Inferior parietal cortex (tissue), 1 donor: ENCODE results near the gene POLR2H.

ENCODE experiments used
- DNase-seq: peaks from one replicate; pipeline ENCODE4 v3.0.0-alpha.2; 2016; ENCODE audit errors: extremely low spot score

The POLR2H gene

GRCh38 chr3:184361532-184361931, at the start of gene POLR2H, which contains the start of gene CLCN2:
Gene POLR2H, plus strand, starts transcription at chr3:184361710. Its CDS starts 1,783 bp downstream, at chr3:184363493.
Gene CLCN2, minus strand, starts transcription at chr3:184361605. Its CDS starts 126 bp downstream, at chr3:184361479.
- peak; percentile 59 for DNase-seq

- peak; percentile 87 for DNase-seq
Measured at GRCh38 chr3:184314363-184314699, 47.2 kb upstream of the POLR2H start, which contains the start of gene EIF4G1. Gene EIF4G1, plus strand, starts transcription at chr3:184314606. Its CDS starts 1,191 bp downstream, at chr3:184315797.

GRCh38 chr3:184314700-184315542, 46.6 kb upstream of the POLR2H start:
- DNase-seq, result no peak

GRCh38 chr3:184315543-184315867, 46.0 kb upstream of the POLR2H start:
- no peak for DNase-seq

DNA sequence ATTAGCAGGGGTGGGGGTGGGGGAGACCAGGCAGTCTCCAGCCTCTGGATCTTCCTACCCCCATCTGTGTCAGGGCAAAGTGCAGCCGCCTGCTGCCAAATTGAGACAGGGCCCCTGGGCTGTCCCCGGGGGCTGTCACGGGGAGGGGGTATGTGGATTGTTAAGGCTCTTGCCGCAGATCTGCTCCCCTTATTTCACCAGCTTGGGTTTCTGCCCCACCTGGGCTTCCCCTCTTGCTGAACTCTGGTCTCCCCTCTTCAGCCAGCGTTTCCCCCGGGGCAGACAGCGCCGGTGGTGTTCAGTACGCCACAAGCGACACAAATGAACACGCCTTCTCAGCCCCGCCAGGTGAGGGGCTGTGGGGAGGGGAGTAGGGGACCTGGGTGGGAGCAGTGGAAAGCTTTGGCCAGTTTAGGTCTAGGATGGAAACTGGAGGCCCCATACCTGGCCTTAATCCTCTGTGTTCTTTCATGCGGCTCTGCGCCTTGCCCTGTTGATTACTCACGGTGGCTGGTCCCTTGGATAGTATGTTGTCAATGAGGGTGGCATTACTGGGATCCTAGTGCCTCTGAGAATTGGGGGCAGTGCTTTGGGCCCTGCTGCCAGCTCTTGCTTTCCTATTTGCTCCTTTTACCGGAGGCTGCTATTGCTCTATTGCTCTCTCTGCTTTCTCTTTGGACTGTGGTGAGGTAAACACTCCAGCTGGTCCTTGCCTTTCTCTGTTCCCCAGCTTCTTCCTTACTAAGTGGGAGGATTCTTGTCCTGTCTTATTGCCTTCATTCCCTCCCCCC, 45.4 kb upstream of the POLR2H start:
- DNase-seq, result no peak

DNA sequence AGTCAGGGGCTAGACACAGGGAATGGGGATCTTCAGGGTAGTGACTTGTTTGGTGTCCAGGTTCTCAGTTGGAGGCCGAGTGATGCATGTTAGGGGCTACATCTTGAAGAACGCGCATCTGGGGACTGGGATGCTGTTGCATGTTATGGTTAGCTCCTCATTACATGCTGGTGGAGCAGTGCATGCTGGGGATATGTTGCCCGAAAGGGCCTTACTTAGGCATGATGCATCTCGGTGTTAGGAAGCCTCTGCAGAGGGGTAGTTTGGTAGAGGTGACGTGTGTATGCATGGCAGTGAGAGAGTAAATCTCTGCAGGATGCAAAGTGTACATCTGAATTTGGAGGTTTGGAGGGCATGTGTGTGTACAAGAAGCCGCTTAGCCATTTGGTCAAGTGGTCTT, 44.7 kb upstream of the POLR2H start:
- no peak for DNase-seq

DNA sequence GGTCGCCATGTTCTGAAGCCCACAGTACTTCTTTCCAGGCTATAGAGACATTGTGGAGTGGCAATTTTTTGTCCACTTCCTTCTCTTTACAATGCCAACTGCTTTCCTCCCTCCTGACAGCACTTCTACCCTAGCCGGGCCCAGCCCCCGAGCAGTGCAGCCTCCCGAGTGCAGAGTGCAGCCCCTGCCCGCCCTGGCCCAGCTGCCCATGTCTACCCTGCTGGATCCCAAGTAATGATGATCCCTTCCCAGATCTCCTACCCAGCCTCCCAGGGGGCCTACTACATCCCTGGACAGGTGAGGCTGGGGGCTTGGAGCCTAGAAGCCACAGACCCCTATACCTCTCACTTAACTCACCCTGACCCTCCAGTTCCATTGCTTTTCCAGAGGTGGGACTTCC, 44.3 kb upstream of the POLR2H start:
- DNase-seq, result no peak

- peak; percentile 93 for DNase-seq
Measured at GRCh38 chr3:184320104-184320445, 41.4 kb upstream of the POLR2H start.

- DNase-seq, result no peak
Measured at GRCh38 chr3:184321666-184322065, 39.8 kb upstream of the POLR2H start.

DNA sequence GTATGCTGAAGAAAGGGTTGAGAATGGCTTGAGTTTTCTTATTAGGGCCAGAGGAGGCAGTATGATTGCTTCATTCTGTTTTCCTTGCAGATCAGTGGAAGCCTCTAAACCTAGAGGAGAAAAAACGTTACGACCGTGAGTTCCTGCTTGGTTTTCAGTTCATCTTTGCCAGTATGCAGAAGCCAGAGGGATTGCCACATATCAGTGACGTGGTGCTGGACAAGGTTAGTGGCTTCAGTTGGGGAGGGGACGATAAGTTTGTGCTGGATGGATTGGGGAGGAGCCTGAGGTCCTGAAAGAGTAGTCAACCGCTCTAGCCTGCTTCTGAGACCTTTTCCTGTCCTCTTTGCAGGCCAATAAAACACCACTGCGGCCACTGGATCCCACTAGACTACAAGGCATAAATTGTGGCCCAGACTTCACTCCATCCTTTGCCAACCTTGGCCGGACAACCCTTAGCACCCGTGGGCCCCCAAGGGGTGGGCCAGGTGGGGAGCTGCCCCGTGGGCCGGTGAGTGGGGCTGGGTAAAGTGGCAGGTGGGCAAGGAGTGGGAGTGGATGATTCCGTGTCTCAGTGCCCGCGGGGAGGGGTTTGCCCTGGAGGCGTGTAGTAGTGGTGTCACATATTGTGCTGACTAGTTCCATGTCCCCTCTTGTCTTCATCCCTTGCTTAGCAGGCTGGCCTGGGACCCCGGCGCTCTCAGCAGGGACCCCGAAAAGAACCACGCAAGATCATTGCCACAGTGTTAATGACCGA, 38.6 kb upstream of the POLR2H start:
- DNase-seq, result no peak

- no peak for DNase-seq
Measured at GRCh38 chr3:184323696-184324095, 37.8 kb upstream of the POLR2H start.

GRCh38 chr3:184325269-184325668, 36.2 kb upstream of the POLR2H start:
- DNase-seq, result no peak

DNA sequence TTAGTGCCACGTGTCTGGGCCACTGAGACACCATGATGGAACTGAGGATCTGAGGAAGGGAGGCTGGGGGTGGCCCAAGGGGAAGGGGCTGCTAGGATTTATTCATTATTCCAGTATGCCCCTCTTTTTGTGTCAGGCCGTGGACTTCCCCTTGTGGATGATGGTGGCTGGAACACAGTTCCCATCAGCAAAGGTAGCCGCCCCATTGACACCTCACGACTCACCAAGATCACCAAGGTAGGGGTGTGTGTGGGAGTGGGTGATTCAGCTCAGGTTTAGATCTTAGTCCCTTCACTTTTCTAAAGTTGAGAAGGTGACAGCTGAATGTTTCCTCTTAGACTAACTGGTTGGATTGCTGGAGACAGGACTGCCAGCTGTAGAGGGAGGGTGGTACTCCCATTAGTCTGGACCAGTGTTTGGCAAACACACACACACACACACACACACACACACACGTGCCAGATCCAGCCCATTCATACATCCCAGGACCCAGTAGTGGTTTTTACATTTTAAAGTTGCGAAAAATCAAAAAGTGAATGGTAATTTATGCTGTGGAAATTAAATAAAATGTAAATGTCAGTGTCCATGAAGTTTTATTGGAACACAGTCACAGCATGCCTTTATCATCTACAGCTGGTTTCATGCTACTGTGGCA, 35.7 kb upstream of the POLR2H start:
- no peak for DNase-seq

- DNase-seq, result no peak
Measured at GRCh38 chr3:184327171-184327570, 34.3 kb upstream of the POLR2H start.

GRCh38 chr3:184328516-184328915, 33.0 kb upstream of the POLR2H start:
- no peak for DNase-seq

GRCh38 chr3:184332370-184333090, 29.0 kb upstream of the POLR2H start:
- DNase-seq, result no peak

- no peak for DNase-seq
Measured at GRCh38 chr3:184333190-184333589, 28.3 kb upstream of the POLR2H start.

GRCh38 chr3:184333700-184334099, 27.8 kb upstream of the POLR2H start:
- DNase-seq, result no peak

DNA sequence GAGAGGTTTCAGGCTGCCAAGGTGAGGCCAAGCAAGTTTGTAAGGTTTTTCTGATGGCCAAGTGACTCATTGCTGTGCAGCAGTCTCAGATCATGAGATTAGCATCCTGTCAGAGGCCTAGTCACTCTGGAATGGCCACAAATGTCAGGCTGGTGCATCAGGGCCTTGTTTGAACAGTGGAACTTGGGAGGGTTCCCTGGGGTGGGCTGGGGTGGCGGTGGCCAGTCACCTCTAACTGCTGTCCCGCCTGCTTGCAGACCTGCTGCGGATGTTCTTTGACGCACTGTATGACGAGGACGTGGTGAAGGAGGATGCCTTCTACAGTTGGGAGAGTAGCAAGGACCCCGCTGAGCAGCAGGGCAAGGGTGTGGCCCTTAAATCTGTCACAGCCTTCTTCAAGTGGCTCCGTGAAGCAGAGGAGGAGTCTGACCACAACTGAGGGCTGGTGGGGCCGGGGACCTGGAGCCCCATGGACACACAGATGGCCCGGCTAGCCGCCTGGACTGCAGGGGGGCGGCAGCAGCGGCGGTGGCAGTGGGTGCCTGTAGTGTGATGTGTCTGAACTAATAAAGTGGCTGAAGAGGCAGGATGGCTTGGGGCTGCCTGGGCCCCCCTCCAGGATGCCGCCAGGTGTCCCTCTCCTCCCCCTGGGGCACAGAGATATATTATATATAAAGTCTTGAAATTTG, 26.9 kb upstream of the POLR2H start:
- DNase-seq, result no peak

- DNase-seq, result no peak
Measured at GRCh38 chr3:184335291-184335660, 26.2 kb upstream of the POLR2H start.
